ENCODE results near the gene GOLGA8M. TPM values are rescaled to one million over a fixed set of nuclear protein-coding genes. Genes with fewer than 3 reads are reported as not detected.
A peak's percentile ranks its signal among the peaks of the same experiment; 100 is the strongest.
"Not testable (repeated sequence)": the region's sequence is repeated elsewhere in the genome, so short reads cannot be mapped to it uniquely, and the experiment has no call there.

GOLGA8M gene
- 0.36 TPM for total RNA-seq

- ATAC-seq: not testable (repeated sequence)
Observed at GRCh38 chr15:28712270-28712669, at the start of gene GOLGA8M. Gene GOLGA8M, minus strand, starts transcription at chr15:28712421. Its CDS starts 98 bp downstream, at chr15:28712323.

GRCh38 chr15:28742890-28743289 lies 30.7 kb upstream of the GOLGA8M start:
- ATAC-seq: not testable (repeated sequence)

GRCh38 chr15:28738590-28739292 lies 26.5 kb upstream of the GOLGA8M start:
- ATAC-seq: not testable (repeated sequence)

- peak; percentile 31 for ATAC-seq
Observed at GRCh38 chr15:28738200-28738561, 26.0 kb upstream of the GOLGA8M start.

GRCh38 chr15:28737521-28738199 lies 25.4 kb upstream of the GOLGA8M start:
- peak; percentile 80 for ATAC-seq

GRCh38 chr15:28728061-28728460 lies 15.8 kb upstream of the GOLGA8M start:
- not testable (repeated sequence) for ATAC-seq

GRCh38 chr15:28727026-28727425 lies 14.8 kb upstream of the GOLGA8M start:
- ATAC-seq: not testable (repeated sequence)

- ATAC-seq: no peak
Observed at GRCh38 chr15:28726102-28726501, 13.9 kb upstream of the GOLGA8M start.

- no peak for ATAC-seq
Observed at GRCh38 chr15:28725556-28725955, 13.3 kb upstream of the GOLGA8M start.

- ATAC-seq: not testable (repeated sequence)
Observed at GRCh38 chr15:28723986-28724385, 11.8 kb upstream of the GOLGA8M start.

GRCh38 chr15:28719626-28720025 lies 7.4 kb upstream of the GOLGA8M start:
- ATAC-seq: not testable (repeated sequence)

- not testable (repeated sequence) for ATAC-seq
Observed at GRCh38 chr15:28718576-28718975, 6.4 kb upstream of the GOLGA8M start.

- not testable (repeated sequence) for ATAC-seq
Observed at GRCh38 chr15:28714176-28714575, 2.0 kb upstream of the GOLGA8M start.

GRCh38 chr15:28703927-28704326 lies 8.3 kb downstream of the GOLGA8M start:
- ATAC-seq: not testable (repeated sequence)

GRCh38 chr15:28702427-28702826 lies 9.8 kb downstream of the GOLGA8M start:
- not testable (repeated sequence) for ATAC-seq

GRCh38 chr15:28694006-28694751 lies 18.0 kb downstream of the GOLGA8M start:
- not testable (repeated sequence) for ATAC-seq

GRCh38 chr15:28693021-28693420 lies 19.2 kb downstream of the GOLGA8M start:
- ATAC-seq: not testable (repeated sequence)

GRCh38 chr15:28673533-28673932 lies 38.7 kb downstream of the GOLGA8M start:
- ATAC-seq: not testable (repeated sequence)

- peak; percentile 17 for ATAC-seq
Observed at GRCh38 chr15:28672122-28672521, 40.1 kb downstream of the GOLGA8M start.

GRCh38 chr15:28666402-28666801 lies 45.8 kb downstream of the GOLGA8M start:
- ATAC-seq: not testable (repeated sequence)

- not testable (repeated sequence) for ATAC-seq
Observed at GRCh38 chr15:28664575-28664974, 47.6 kb downstream of the GOLGA8M start.

GRCh38 chr15:28663717-28664116 lies 48.5 kb downstream of the GOLGA8M start:
- not testable (repeated sequence) for ATAC-seq

- ATAC-seq: not testable (repeated sequence)
Observed at GRCh38 chr15:28660750-28661149, 51.5 kb downstream of the GOLGA8M start.
